DMS53 (cell line): Measurements from ENCODE around the gene DDX11.
A peak's percentile ranks its signal among the peaks of the same experiment; 100 is the strongest.
"Not testable (repeated sequence)": the region's sequence is repeated elsewhere in the genome, so short reads cannot be mapped to it uniquely, and the experiment has no call there.

Experiments used
- DNase-seq: peaks from one replicate; lab custom pipeline; 2025; lab: John Stamatoyannopoulos, UW

The DDX11 gene

GRCh38 chr12:31124158-31124557, 50.5 kb downstream of the DDX11 start:
- DNase-seq, result not testable (repeated sequence)

- not testable (repeated sequence) for DNase-seq
These were observed 51.5 kb downstream of the DDX11 start for GRCh38 chr12:31125171-31125570.

- peak; percentile 64 for DNase-seq
These were observed 53.7 kb downstream of the DDX11 start for GRCh38 chr12:31127209-31127848.

GRCh38 chr12:31136581-31136980, 62.9 kb downstream of the DDX11 start:
- not testable (repeated sequence) for DNase-seq

- peak; percentile 15 for DNase-seq
These were observed 71.1 kb downstream of the DDX11 start for GRCh38 chr12:31144768-31145167.

GRCh38 chr12:31145296-31145695, 71.6 kb downstream of the DDX11 start:
- not testable (repeated sequence) for DNase-seq

GRCh38 chr12:31147415-31147814, 73.8 kb downstream of the DDX11 start:
- DNase-seq, result not testable (repeated sequence)

GRCh38 chr12:31150766-31151165, 77.1 kb downstream of the DDX11 start:
- not testable (repeated sequence) for DNase-seq
